Measurements from ENCODE around the gene FRMD5.
A peak's percentile ranks its signal among the peaks of the same experiment; 100 is the strongest.
"Not testable (repeated sequence)": the region's sequence is repeated elsewhere in the genome, so short reads cannot be mapped to it uniquely, and the experiment has no call there.

FRMD5 gene

GRCh38 chr15:44028349-44028748 lies 166.7 kb downstream of the FRMD5 start:
- DNase-seq = no peak

- DNase-seq = no peak
Observed at GRCh38 chr15:44024155-44024554, 170.9 kb downstream of the FRMD5 start.

- DNase-seq = no peak
Observed at GRCh38 chr15:44023176-44023575, 171.9 kb downstream of the FRMD5 start.

GRCh38 chr15:44018151-44018550 lies 176.9 kb downstream of the FRMD5 start:
- no peak for DNase-seq

- DNase-seq = no peak
Observed at GRCh38 chr15:44015545-44016305, 179.3 kb downstream of the FRMD5 start.

- no peak for DNase-seq
Observed at GRCh38 chr15:44011238-44011854, 183.7 kb downstream of the FRMD5 start.

- no peak for DNase-seq
Observed at GRCh38 chr15:44010089-44010488, 185.0 kb downstream of the FRMD5 start.

GRCh38 chr15:44009038-44009437 lies 186.0 kb downstream of the FRMD5 start:
- DNase-seq = no peak

- DNase-seq = not testable (repeated sequence)
Observed at GRCh38 chr15:44000248-44000647, 194.8 kb downstream of the FRMD5 start.

GRCh38 chr15:43998607-43999006 lies 196.5 kb downstream of the FRMD5 start:
- DNase-seq = no peak

- no peak for DNase-seq
Observed at GRCh38 chr15:43991206-43991605, 203.9 kb downstream of the FRMD5 start.

GRCh38 chr15:43989938-43990337 lies 205.1 kb downstream of the FRMD5 start:
- no peak for DNase-seq

- no peak for DNase-seq
Observed at GRCh38 chr15:43988900-43989299, 206.2 kb downstream of the FRMD5 start.

GRCh38 chr15:43987924-43988323 lies 207.1 kb downstream of the FRMD5 start:
- DNase-seq = no peak

GRCh38 chr15:43985976-43986680 lies 208.9 kb downstream of the FRMD5 start:
- no peak for DNase-seq

- no peak for DNase-seq
Observed at GRCh38 chr15:43981576-43981975, 213.5 kb downstream of the FRMD5 start.

GRCh38 chr15:43977072-43977884 lies 217.8 kb downstream of the FRMD5 start:
- no peak for DNase-seq

GRCh38 chr15:43975770-43976169 lies 219.3 kb downstream of the FRMD5 start:
- DNase-seq = peak in 1 of 2 experiments; percentile 9

GRCh38 chr15:43975326-43975725 lies 219.7 kb downstream of the FRMD5 start:
- no peak for DNase-seq

GRCh38 chr15:43974852-43975251 lies 220.2 kb downstream of the FRMD5 start:
- peak; percentile 13 to 54 for DNase-seq

GRCh38 chr15:43969802-43970375 lies 225.2 kb downstream of the FRMD5 start:
- DNase-seq = no peak

GRCh38 chr15:43968551-43968950 lies 226.5 kb downstream of the FRMD5 start:
- no peak for DNase-seq

GRCh38 chr15:43966646-43967045 lies 228.4 kb downstream of the FRMD5 start:
- no peak for DNase-seq

Data from NCI-H2081 (cell line).